ENCODE results near the gene TMEM121. TPM values are rescaled to one million over a fixed set of nuclear protein-coding genes. Genes with fewer than 3 reads are reported as not detected.

Gene TMEM121
- polyA plus RNA-seq, 3 donors, result 1.8 to 2.6 (median 1.8) TPM

- no peak overlapping the region for H3K27ac ChIP-seq (ENCODE audit: low read depth, low read length)
- WGBS, 3 donors, result 76 to 82% (median 76%) methylated on average over 16 of the region's 16 CpGs
Measured at GRCh38 chr14:105508069-105508468, 18.3 kb upstream of the TMEM121 start.

GRCh38 chr14:105508601-105509000, 17.8 kb upstream of the TMEM121 start:
- no peak overlapping the region for H3K27ac ChIP-seq (ENCODE audit: low read depth, low read length)
- WGBS, 3 donors, result 87 to 91% (median 90%) methylated on average over 12 of the region's 12 CpGs

DNA sequence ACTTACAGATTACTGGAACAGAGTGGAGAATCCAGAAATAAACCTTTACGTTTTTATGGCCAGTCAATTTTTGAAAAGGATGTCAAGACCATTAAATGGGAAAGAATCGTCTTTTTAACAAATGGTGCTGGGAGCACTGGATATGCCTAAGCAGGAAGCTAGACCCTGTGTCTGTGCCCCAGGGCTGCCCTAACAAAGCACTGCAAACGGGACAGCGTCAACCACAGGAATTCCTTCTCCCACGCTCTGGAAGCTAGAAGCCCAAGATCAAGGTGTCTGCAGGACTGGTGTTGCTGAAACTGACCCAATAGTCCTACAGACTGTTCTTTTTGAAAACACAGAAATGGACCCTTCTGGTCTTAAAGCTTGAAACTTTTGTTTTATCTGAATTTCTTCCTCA, 9.3 kb upstream of the TMEM121 start:
- H3K27ac ChIP-seq (ENCODE audit: low read depth, low read length), result no peak overlapping the region
- WGBS, 3 donors, result 54 to 62% (median 60%) methylated on average over 5 of the region's 5 CpGs

DNA sequence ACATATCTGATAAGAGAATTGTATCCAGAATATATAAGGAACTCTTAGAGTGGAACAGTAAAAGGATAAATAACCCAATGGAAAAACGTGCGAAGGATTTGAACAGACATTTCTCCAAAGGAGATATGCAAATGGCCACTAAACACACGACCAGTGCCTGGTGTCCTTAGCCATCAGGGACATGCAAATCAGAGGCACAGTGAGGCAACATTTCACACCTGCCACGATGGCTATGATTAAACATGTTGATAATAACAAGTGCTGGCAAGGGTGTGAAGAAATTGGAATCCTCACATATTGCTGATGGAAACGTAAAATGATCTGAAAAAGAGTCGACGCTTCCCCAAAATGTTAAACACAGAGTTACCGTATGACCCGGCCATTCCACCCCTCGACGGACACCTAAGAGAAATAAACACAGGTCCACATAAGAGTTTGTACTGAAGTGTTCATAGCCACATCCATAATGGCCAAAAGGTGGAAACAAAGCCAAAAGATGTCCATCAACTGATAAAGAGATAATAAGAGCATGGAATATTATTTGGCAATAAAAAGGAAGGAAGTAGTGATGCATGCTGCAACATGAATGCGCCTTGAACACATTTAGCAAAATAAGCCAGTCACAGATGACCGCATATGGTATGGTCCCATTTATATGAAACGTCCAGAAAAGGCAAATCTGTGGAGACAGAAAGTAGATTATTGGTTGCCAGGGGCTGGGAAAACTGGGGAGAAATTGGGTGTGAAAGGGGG, 6.3 kb upstream of the TMEM121 start:
- no peak overlapping the region for H3K27ac ChIP-seq (ENCODE audit: low read depth, low read length)
- WGBS, 3 donors, result 66 to 70% (median 68%) methylated on average over 14 of the region's 14 CpGs

- WGBS, 3 donors, result 88 to 91% (median 91%) methylated on average over 9 of the region's 9 CpGs
- no peak overlapping the region for H3K27ac ChIP-seq (ENCODE audit: low read depth, low read length)
Measured at GRCh38 chr14:105525326-105525725, 1.1 kb upstream of the TMEM121 start.

DNA sequence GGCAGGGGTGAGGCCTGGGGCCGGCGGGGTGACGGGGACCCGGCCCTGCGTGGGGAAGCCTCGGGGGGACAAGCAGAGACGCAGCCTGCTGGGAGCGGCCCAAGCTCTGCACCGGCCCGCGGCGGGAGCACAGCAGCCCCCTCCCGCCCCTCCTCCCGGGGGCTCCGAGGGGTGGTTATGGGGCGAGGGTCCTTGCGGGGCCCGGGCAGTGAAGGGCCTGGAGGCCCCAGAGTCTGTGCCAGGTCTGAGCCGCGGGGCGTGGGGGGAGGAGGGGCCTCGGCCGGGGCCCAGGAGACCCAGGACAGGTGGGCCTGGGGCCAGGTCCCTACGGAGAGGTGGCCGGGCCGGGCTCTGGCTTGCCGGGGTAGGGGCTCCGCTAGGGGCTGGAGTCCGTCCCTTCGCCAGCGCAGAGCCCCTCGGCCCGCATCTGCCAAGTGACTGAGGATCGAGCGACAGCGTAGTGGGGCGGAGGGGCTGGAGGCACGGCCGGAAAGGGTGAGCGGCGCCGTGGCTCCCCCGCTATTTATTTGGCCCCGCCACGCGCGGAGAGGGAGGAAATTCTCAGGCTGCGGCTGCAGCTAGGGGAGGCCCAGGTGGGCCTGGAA, 495 bp downstream of the TMEM121 start:
- H3K27ac ChIP-seq (ENCODE audit: low read depth, low read length), result no peak overlapping the region
- 1 to 3% (median 2%) methylated on average over 31 to 48 of the region's 48 CpGs for WGBS, 3 donors

DNA sequence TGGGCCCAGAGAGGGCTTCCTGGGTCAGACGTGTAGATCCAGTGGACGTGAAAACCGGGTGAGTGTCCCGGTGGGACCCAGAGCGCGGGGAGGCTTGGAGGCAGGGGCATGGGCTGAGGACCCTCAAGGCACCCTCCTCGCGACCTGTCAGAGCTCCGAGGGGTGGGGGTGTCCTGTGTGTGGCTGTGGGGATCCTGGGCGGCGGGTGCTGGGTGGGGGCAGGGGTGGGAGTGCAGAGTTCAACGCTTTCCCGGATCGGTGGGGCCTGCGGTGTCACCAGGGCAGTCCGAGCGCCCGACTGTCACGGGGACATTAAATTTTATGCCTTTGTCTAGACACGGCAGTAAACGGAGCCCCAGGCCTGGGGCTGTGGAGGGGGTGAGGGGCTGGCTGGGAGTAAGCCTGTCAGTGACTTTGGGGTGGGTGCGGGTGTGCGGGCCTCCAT, 1.0 kb downstream of the TMEM121 start:
- 23 to 42% (median 24%) methylated on average over 18 to 23 of the region's 23 CpGs for WGBS, 3 donors
- H3K27ac ChIP-seq (ENCODE audit: low read depth, low read length), result no peak overlapping the region

DNA sequence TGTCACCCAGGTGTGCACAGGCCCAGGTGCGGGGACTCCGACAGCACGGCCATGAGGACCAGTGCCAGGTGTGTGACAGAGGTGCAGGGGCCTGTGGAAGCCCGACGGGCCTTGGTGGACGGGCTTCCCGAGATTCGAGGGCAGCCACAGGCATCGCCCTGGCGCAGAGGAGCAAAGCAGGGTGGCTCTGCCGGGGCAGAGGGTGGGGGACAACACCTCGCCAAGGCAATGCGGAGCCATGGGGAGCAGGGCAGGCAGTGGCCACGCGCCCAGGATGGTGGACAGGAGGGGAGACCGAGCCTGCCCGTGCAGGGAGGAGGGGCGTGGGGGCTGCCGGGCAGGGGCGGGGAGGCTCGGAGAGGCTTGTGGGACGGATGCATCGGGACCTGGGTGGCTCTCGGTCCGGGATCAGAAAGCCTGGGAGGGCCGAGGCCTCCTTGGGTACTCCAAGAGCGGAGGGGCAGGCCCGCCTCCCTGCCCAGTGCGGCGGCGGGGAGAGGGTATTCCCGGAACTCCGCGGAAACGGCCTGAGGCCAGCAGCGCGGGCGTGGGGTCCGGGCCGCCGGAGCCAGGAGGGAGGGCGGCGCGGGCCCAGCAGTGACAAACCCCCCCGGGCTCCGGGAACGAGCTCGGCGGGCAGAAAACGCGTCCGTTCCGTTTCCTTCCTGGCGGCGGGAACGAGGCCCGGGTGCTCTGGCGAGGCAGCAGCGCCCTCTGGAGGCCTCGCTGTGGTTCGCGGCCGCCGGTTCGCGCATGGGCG, 1.6 kb downstream of the TMEM121 start:
- 6 to 14% (median 10%) methylated on average over 53 to 67 of the region's 67 CpGs for WGBS, 3 donors
- H3K27ac ChIP-seq (ENCODE audit: low read depth, low read length), result no peak overlapping the region

DNA sequence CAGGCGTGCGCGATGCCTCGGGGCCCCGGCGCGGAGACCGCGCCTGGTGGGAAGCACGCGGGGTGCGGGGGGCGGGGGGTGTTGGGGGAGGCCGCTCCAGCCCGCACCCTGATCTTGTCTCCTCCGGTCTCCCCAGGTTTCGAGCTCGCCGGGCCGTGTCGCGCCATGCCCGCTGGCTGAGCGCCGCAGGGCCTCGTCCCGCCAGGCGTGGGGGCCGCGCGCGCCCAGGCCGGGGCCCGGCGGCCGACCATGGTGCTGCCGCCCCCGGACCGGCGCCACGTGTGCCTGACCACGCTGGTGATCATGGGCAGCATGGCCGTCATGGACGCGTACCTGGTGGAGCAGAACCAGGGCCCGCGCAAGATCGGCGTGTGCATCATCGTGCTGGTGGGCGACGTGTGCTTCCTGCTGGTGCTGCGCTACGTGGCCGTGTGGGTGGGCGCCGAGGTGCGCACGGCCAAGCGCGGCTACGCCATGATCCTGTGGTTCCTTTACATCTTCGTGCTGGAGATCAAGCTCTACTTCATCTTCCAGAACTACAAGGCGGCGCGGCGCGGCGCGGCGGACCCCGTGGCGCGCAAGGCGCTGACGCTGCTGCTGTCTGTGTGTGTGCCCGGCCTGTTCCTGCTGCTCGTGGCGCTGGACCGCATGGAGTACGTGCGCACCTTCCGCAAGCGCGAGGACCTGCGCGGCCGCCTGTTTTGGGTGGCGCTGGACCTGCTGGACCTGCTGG, 2.4 kb downstream of the TMEM121 start:
- 13 to 29% (median 14%) methylated on average over 72 to 89 of the region's 89 CpGs for WGBS, 3 donors
- H3K27ac ChIP-seq (ENCODE audit: low read depth, low read length), result no peak overlapping the region

- no peak overlapping the region for H3K27ac ChIP-seq (ENCODE audit: low read depth, low read length)
- WGBS, 3 donors, result 32 to 58% (median 42%) methylated on average over 20 to 24 of the region's 24 CpGs
Measured at GRCh38 chr14:105529319-105529568, 2.9 kb downstream of the TMEM121 start.

DNA sequence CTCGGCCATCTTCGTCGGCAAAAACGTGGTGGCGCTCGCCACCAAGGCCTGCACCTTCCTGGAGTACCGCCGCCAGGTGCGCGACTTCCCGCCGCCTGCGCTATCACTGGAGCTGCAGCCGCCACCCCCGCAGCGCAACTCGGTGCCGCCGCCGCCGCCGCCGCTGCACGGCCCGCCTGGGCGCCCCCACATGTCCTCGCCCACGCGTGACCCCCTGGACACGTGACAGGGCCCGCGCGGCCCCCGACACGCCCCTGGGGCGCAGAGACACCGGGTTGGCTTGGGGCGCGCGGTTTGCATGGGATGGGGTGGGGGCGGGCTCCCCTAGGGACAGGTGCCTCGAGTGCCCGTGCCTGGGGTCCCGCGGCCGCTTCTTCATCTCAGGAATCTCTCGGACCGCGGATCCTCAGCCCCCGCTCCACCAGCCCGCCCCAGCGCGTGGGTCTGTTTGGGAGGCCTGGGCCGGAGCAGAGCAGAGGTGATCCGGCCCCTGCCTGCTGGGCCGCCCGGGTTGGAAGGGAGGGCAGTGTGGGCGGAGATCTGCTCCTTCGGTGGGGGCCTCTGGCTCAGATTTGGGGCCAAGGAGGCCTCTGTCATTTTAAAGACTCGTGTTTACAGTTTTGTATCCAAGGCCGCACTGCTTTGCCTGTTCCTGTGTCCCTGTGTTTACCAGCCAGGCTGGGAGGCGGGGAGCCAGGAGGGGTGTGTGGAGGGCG, 3.3 kb downstream of the TMEM121 start:
- no peak overlapping the region for H3K27ac ChIP-seq (ENCODE audit: low read depth, low read length)
- WGBS, 3 donors, result 35 to 65% (median 35%) methylated on average over 54 to 63 of the region's 63 CpGs

- 61 to 78% (median 75%) methylated on average over 19 of the region's 19 CpGs for whole genome bisulfite sequencing, 3 donors
- H3K27ac ChIP-seq (ENCODE audit: low read depth, low read length), result no peak overlapping the region
Measured at GRCh38 chr14:105530285-105531087, 4.1 kb downstream of the TMEM121 start.

DNA sequence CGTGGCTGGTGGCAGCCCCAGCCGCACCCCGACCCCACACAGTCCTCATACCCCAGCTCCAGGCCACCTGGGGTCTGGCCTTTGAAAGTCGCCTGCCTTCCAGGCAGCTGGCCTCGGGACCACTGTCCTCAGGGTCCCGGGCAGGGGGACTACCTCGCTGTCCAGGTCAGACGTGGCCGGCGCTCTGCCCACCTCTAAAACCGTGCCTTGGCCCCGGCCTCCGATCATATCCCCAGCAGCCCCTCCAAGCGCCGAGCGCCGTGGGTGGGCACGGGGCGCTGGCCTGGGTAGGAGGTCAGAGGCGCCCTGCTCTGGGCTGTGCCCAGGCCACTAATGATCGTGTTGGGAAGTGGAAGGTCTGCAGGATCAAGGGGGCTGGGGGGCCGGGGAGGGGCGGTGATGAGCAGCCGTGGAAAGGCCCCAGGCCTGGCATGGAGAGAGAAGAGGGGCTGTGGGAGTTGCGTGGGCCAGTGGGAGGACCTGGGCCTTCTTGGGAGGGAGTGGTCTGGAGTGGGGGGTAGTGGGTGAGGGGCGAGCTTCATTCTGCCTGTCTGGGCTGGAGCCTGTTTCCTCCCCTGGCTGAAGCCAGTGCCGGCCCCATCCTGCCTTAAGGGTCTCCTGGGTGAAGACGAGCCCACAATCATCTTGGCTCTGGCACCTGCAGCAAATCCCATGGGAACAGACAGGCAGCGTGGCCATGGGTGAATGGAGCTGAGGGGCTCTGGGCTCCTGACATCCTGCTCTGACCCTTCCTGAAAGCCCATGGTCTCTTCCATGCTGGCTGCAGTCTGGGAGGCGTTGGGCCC, 4.9 kb downstream of the TMEM121 start:
- H3K27ac ChIP-seq (ENCODE audit: low read depth, low read length), result no peak overlapping the region
- WGBS, 3 donors, result 92 to 95% (median 92%) methylated on average over 30 of the region's 30 CpGs

GRCh38 chr14:105531894-105532623, 5.7 kb downstream of the TMEM121 start:
- WGBS, 3 donors, result 84 to 86% (median 85%) methylated on average over 19 of the region's 19 CpGs
- H3K27ac ChIP-seq (ENCODE audit: low read depth, low read length), result no peak overlapping the region

- 56 to 67% (median 60%) methylated on average over 9 to 10 of the region's 10 CpGs for WGBS, 3 donors
Measured at GRCh38 chr14:105532735-105533141, 6.4 kb downstream of the TMEM121 start.

GRCh38 chr14:105533391-105533790, 7.0 kb downstream of the TMEM121 start:
- WGBS, 3 donors, result 72 to 87% (median 81%) methylated on average over 9 of the region's 9 CpGs
- H3K27ac ChIP-seq (ENCODE audit: low read depth, low read length), result no peak overlapping the region

More at GRCh38 chr14:105532735-105533141, 6.4 kb downstream of the TMEM121 start:
- H3K27ac ChIP-seq (ENCODE audit: low read depth, low read length), result no peak overlapping the region
